T-helper 2 cell treated with Interferon-gamma antibody and Interleukin-4, amounts not matched to agents 100 ng/mL and 5 ng/mL, for 36 hours (primary cell): ENCODE results near the gene KATNA1. TPM values are rescaled to one million over a fixed set of nuclear protein-coding genes. Genes with fewer than 3 reads are reported as not detected.
"Not testable (repeated sequence)": the region's sequence is repeated elsewhere in the genome, so short reads cannot be mapped to it uniquely, and the experiment has no call there.

Experiments
- intact Hi-C: fragments of 100-400 bp; cut with micrococcal nuclease; formaldehyde crosslinking; loops from one replicate; pipeline ENCODE4 v1.15.1; 2023
- total RNA-seq: library from RNA; stranded (reverse); gene quantifications from 2 replicates; pipeline ENCODE4 v1.2.3, GENCODE V29; 2022

The KATNA1 gene
- 22.3 and 23.3 TPM in 2 replicates for total RNA-seq

GRCh38 chr6:149648148-149649145 lies at the start of gene KATNA1:
KATNA1 (minus strand) TSS chr6:149648714; CDS start chr6:149638547, 10,167 bp downstream.
- intact Hi-C loops: loop anchor here (1.0 kb wide), 4 partner anchors 70 to 102 kb away; partner anchors contain the start of genes GINM1, LATS1, PCMT1 and PPIL4

- intact Hi-C loops: no loop called here
Measured at GRCh38 chr6:149698175-149698574, 49.7 kb upstream of the KATNA1 start.

- intact Hi-C loops: no loop called here
Measured at GRCh38 chr6:149696901-149697300, 48.4 kb upstream of the KATNA1 start.

GRCh38 chr6:149694921-149695320 lies 46.4 kb upstream of the KATNA1 start:
- intact Hi-C loops: no loop called here

- intact Hi-C loops: no loop called here
Measured at GRCh38 chr6:149691201-149691600, 42.7 kb upstream of the KATNA1 start.

- intact Hi-C loops: loop anchor here (1.0 kb wide), 1 partner anchor 32 kb away; the partner anchor contains the start of gene LATS1
Measured at GRCh38 chr6:149686230-149686629, 37.7 kb upstream of the KATNA1 start.

- intact Hi-C loops: no loop called here
Measured at GRCh38 chr6:149683256-149683859, 34.8 kb upstream of the KATNA1 start.

GRCh38 chr6:149681845-149682244 lies 33.3 kb upstream of the KATNA1 start:
- intact Hi-C loops: not testable (repeated sequence)

GRCh38 chr6:149681209-149681608 lies 32.7 kb upstream of the KATNA1 start:
- intact Hi-C loops: no loop called here

- intact Hi-C loops: no loop called here
Measured at GRCh38 chr6:149680503-149680902, 32.0 kb upstream of the KATNA1 start.

- intact Hi-C loops: not testable (repeated sequence)
Measured at GRCh38 chr6:149672265-149672664, 23.8 kb upstream of the KATNA1 start.

- intact Hi-C loops: no loop called here
Measured at GRCh38 chr6:149660028-149660427, 11.5 kb upstream of the KATNA1 start.

GRCh38 chr6:149657441-149657840 lies 8.9 kb upstream of the KATNA1 start:
- intact Hi-C loops: no loop called here

- intact Hi-C loops: no loop called here
Measured at GRCh38 chr6:149651056-149651455, 2.5 kb upstream of the KATNA1 start.

- intact Hi-C loops: no loop called here
Measured at GRCh38 chr6:149646599-149646998, 1.9 kb downstream of the KATNA1 start.

- intact Hi-C loops: no loop called here
Measured at GRCh38 chr6:149642829-149643580, 5.5 kb downstream of the KATNA1 start.

- intact Hi-C loops: no loop called here
Measured at GRCh38 chr6:149636124-149636523, 12.4 kb downstream of the KATNA1 start.

GRCh38 chr6:149634315-149634714 lies 14.2 kb downstream of the KATNA1 start:
- intact Hi-C loops: no loop called here

GRCh38 chr6:149628875-149629510 lies 19.5 kb downstream of the KATNA1 start:
- intact Hi-C loops: no loop called here

- intact Hi-C loops: no loop called here
Measured at GRCh38 chr6:149627672-149628071, 20.8 kb downstream of the KATNA1 start.

GRCh38 chr6:149615805-149616204 lies 32.7 kb downstream of the KATNA1 start:
- intact Hi-C loops: no loop called here
